Measurements from ENCODE around the gene TRPC3.

- TF ChIP-seq POLR2AphosphoS5 (IDR thresholded peaks at IDR 0.05) (no peak), CTCF (IDR thresholded peaks at IDR 0.05; ENCODE audit: poor library complexity, severe bottlenecking) (no peak), REST (IDR thresholded peaks at IDR 0.05; ENCODE audit: borderline replicate concordance) (no peak), EP300 (conservative IDR thresholded peaks at IDR 0.05; ENCODE audit: poor library complexity, severe bottlenecking) (no peak), MXI1 (conservative IDR thresholded peaks at IDR 0.05; ENCODE audit: poor library complexity, severe bottlenecking) (no peak), TAF1 (IDR thresholded peaks at IDR 0.05; ENCODE audit: low read depth) (no peak), EZH2 (IDR thresholded peaks at IDR 0.05; ENCODE audit: borderline replicate concordance, insufficient read depth, low read length, poor library complexity, severe bottlenecking) (no peak), RAD21 (conservative IDR thresholded peaks at IDR 0.05) (no peak), SMC3 (conservative IDR thresholded peaks at IDR 0.05; ENCODE audit: poor library complexity) (no peak)
These were observed 53.7 kb downstream of the TRPC3 start for GRCh38 chr4:121898150-121898549.

All from neural cell (in vitro differentiated cells).